ENCODE measurements around the gene FAM174C. TPM values are rescaled to one million over a fixed set of nuclear protein-coding genes. Genes with fewer than 3 reads are reported as not detected.

FAM174C gene
- total and polyA plus RNA-seq, 4 donors: 14.6 to 79.8 (median 33.8) TPM

DNA sequence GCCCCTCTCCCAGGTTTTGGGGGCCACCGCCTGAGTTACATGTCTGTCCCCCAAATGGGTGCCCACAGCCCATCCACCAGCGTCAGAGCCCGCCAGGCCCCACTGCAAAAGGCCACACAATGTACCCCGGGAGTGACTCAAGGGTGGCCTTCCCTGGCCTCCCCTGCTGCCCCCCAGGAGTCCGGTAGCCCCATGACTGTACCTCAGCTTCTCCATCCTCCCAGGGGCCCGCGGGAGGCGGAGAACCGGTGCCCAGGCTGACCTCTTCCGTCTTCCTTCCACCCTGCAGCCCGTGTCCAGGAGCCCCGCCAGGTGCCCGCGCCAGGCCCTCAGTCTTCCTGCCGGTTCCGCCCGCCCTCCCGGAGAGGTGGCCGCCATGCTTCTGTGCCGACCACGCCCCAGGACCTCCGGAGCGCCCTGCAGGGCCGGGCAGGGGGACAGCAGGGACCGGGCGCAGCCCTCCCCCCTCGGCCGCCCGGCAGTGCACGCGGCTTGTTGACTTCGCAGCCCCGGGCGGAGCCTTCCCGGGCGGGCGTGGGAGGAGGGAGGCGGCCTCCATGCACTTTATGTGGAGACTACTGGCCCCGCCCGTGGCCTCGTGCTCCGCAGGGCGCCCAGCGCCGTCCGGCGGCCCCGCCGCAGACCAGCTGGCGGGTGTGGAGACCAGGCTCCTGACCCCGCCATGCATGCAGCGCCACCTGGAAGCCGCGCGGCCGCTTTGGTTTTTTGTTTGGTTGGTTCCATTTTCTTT lies 47.9 kb upstream of the FAM174C start:
- WGBS: 94% methylated on average over 56 of the region's 56 CpGs
- no peak for DNase-seq (ENCODE audit: low spot score)
- Histone ChIP-seq H3K4me3 (ENCODE audit: low read depth in 1 of 3, low read length in 3 of 3) (no peak overlapping the region), H3K27me3 (ENCODE audit: control insufficient read depth in 4 of 4, insufficient read depth in 4 of 4, low read length in 3 of 4) (no peaks in the 10 kb centered on the region), H3K4me1 (ENCODE audit: control insufficient read depth in 4 of 4, insufficient read depth in 4 of 4, low read length in 3 of 4) (no peaks in the 10 kb centered on the region), H3K9ac (ENCODE audit: low read depth in 1 of 2, low read length in 2 of 2) (no peak overlapping the region), H3K9me3 (ENCODE audit: control insufficient read depth in 4 of 4, low read length in 3 of 4) (no peaks in the 10 kb centered on the region), H3K27ac (ENCODE audit: low read depth in 1 of 2, low read length in 2 of 2) (no peak overlapping the region), H3K36me3 (ENCODE audit: control insufficient read depth in 4 of 4, insufficient read depth in 3 of 4, low read depth in 1 of 4, low read length in 3 of 4) (peaks cover 0 to 25% (median 8%) of the 10 kb centered on the region in 4 donors)
- TF ChIP-seq REST (IDR thresholded peaks at IDR 0.05): no peak
- TF ChIP-seq, protein P1, sequence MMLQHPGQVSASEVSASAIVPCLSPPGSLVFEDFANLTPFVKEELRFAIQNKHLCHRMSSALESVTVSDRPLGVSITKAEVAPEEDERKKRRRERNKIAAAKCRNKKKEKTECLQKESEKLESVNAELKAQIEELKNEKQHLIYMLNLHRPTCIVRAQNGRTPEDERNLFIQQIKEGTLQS (IDR thresholded peaks at IDR 0.05): no peak
- no peak for TF ChIP-seq SP1 (IDR thresholded peaks at IDR 0.05)
- no peak for TF ChIP-seq NR2F2 (IDR thresholded peaks at IDR 0.05)
- no peak for TF ChIP-seq FOXA2 (IDR thresholded peaks at IDR 0.05)

- TF ChIP-seq YY1 (IDR thresholded peaks at IDR 0.05) (no peak), REST (IDR thresholded peaks at IDR 0.05) (no peak), HNF4A (conservative IDR thresholded peaks at IDR 0.05) (no peak)
- no peak overlapping the region for H3K9ac ChIP-seq (ENCODE audit: low read depth in 1 of 2, low read length in 2 of 2)
- no peaks in the 10 kb centered on the region for H3K9me3 ChIP-seq (ENCODE audit: control insufficient read depth in 4 of 4, low read length in 3 of 4)
- H3K4me3 ChIP-seq (ENCODE audit: low read depth in 1 of 3, low read length in 3 of 3): no peak overlapping the region
- H3K36me3 ChIP-seq (ENCODE audit: control insufficient read depth in 4 of 4, insufficient read depth in 3 of 4, low read depth in 1 of 4, low read length in 3 of 4): peaks cover 0 to 22% (median 7%) of the 10 kb centered on the region in 4 donors
- peaks cover 0 to 5% (median under 1%) of the 10 kb centered on the region in 4 donors for H3K4me1 ChIP-seq (ENCODE audit: control insufficient read depth in 4 of 4, insufficient read depth in 4 of 4, low read length in 3 of 4)
- no peak for DNase-seq (ENCODE audit: low spot score)
- 97% methylated on average over 100 of the region's 100 CpGs for WGBS
- H3K27ac ChIP-seq (ENCODE audit: low read depth in 1 of 2, low read length in 2 of 2): no peak overlapping the region
- H3K27me3 ChIP-seq (ENCODE audit: control insufficient read depth in 4 of 4, insufficient read depth in 4 of 4, low read length in 3 of 4): no peaks in the 10 kb centered on the region
Measured at GRCh38 chr19:1228161-1228957, 47.0 kb upstream of the FAM174C start.

Measured in liver (tissue), 9 donors.